IMR-90 (cell line): ENCODE measurements around the gene GPR135. TPM values are rescaled to one million over a fixed set of nuclear protein-coding genes. Genes with fewer than 3 reads are reported as not detected.

Source experiments
- ATAC-seq: fragments of 200-7000 bp; cut with Tn5 transposase; 2 replicates; pipeline ENCODE4 v1.9.1; 2020; ENCODE audit warnings: low read depth, mild to moderate bottlenecking, moderate library complexity
- BruUV-seq: library from RNA; stranded (reverse); fragments of 400-500 nt; replicated peaks from 2 replicates; lab custom pipeline; 2021; lab: Mats Ljungman, UMichigan
- CTCF ChIA-PET: fragments of 300-600 bp; formaldehyde crosslinking; extraction: SDS; loops from one replicate; lab custom pipeline; 2021; ENCODE audit warnings: antibody characterized with exemption; lab: Yijun Ruan, JAX
- POLR2A ChIA-PET: fragments of 300-600 bp; sonication (Branson Sonifier 250); formaldehyde crosslinking; loops from one replicate; lab custom pipeline; 2022; ENCODE audit warnings: antibody characterized with exemption; ENCODE audit not compliant: unreplicated experiment; lab: Charles Lee
- DNase-seq: peaks from one replicate; pipeline ENCODE4 v3.0.0; 2013
- H2AFZ ChIP-seq: replicated peaks from 2 replicates; pipeline ENCODE3; 2013; ENCODE audit warnings: low read length, mild to moderate bottlenecking; ENCODE audit not compliant: poor library complexity
- H2AK5ac ChIP-seq: 2 replicates; pipeline ENCODE4 v1.6.1; 2013; ENCODE audit warnings: low read depth, low read length, inconsistent platforms
- H2AK9ac ChIP-seq: replicated peaks from 2 replicates; pipeline ENCODE3; 2013; ENCODE audit warnings: mild to moderate bottlenecking, low read depth, low read length, moderate library complexity; ENCODE audit not compliant: poor library complexity
- H2BK120ac ChIP-seq: 2 replicates; pipeline ENCODE4 v1.6.1; 2013; ENCODE audit warnings: low read depth, low read length, inconsistent platforms
- H2BK15ac ChIP-seq: 3 replicates; pipeline ENCODE4 v1.6.1; 2013; ENCODE audit warnings: low read depth, low read length, inconsistent platforms
- H2BK20ac ChIP-seq: 2 replicates; pipeline ENCODE4 v1.6.1; 2013; ENCODE audit warnings: low read depth, mild to moderate bottlenecking, inconsistent platforms, low read length, moderate library complexity
- H2BK5ac ChIP-seq: 2 replicates; pipeline ENCODE4 v1.6.1; 2013; ENCODE audit warnings: mild to moderate bottlenecking, low read depth, low read length, inconsistent platforms; ENCODE audit not compliant: poor library complexity, severe bottlenecking
- H3K14ac ChIP-seq: replicated peaks from 2 replicates; pipeline ENCODE4 v1.6.1; 2013; ENCODE audit warnings: low read depth, low read length, inconsistent platforms
- H3K18ac ChIP-seq: 2 replicates; pipeline ENCODE4 v1.6.1; 2013; ENCODE audit warnings: low read depth, low read length, control low read depth
- H3K23ac ChIP-seq: 2 replicates; pipeline ENCODE4 v1.6.1; 2013; ENCODE audit warnings: low read depth, low read length, inconsistent platforms
- H3K27ac ChIP-seq: 2 replicates; pipeline ENCODE4 v1.5.1; 2013; ENCODE audit warnings: mild to moderate bottlenecking, control low read depth, low read length; ENCODE audit not compliant: insufficient read depth
- H3K27me3 ChIP-seq: 2 replicates; pipeline ENCODE4 v1.6.1; 2013; ENCODE audit warnings: low read length; ENCODE audit not compliant: control insufficient read depth, insufficient read depth
- H3K36me3 ChIP-seq: 2 replicates; pipeline ENCODE4 v1.6.1; 2013; ENCODE audit warnings: low read length, mixed read lengths; ENCODE audit not compliant: control insufficient read depth, insufficient read depth
- H3K4ac ChIP-seq: 2 replicates; pipeline ENCODE4 v1.6.1; 2013; ENCODE audit warnings: low read depth, low read length, inconsistent platforms
- H3K4me1 ChIP-seq: 2 replicates; pipeline ENCODE4 v1.6.1; 2013; ENCODE audit warnings: low read length, mixed read lengths; ENCODE audit not compliant: control insufficient read depth, insufficient read depth
- H3K4me2 ChIP-seq: 2 replicates; pipeline ENCODE4 v1.6.1; 2013; ENCODE audit warnings: low read depth, mild to moderate bottlenecking, control low read depth, low read length, moderate library complexity
- H3K4me3 ChIP-seq: 2 replicates; pipeline ENCODE4 v1.5.1; 2013; ENCODE audit warnings: low read depth, mild to moderate bottlenecking, control low read depth, low read length, moderate library complexity; ENCODE audit not compliant: insufficient read depth
- H3K56ac ChIP-seq: 2 replicates; pipeline ENCODE4 v1.6.1; 2013; ENCODE audit warnings: low read length, inconsistent platforms; ENCODE audit not compliant: insufficient read depth; ENCODE audit errors: extremely low read depth
- H3K79me1 ChIP-seq, 2 experiments: 2 replicates each; pipeline ENCODE4 v1.6.1; 2013; ENCODE audit warnings: low read length in 2 of 2, inconsistent platforms in 1 of 2, low read depth in 1 of 2
- H3K9ac ChIP-seq: 2 replicates; pipeline ENCODE4 v1.6.1; 2013; ENCODE audit warnings: low read depth, low read length, control low read depth
- H3K9me1 ChIP-seq: 2 replicates; pipeline ENCODE4 v1.6.1; 2013; ENCODE audit warnings: low read length, inconsistent platforms; ENCODE audit not compliant: insufficient read depth
- H3K9me3 ChIP-seq: 2 replicates; pipeline ENCODE4 v1.6.1; 2013; ENCODE audit warnings: low read length; ENCODE audit not compliant: control insufficient read depth, insufficient read depth
- H4K20me1 ChIP-seq: 2 replicates; pipeline ENCODE4 v1.6.1; 2013; ENCODE audit warnings: low read length, inconsistent platforms; ENCODE audit not compliant: insufficient read depth
- H4K5ac ChIP-seq: 2 replicates; pipeline ENCODE4 v1.6.1; 2013; ENCODE audit warnings: mild to moderate bottlenecking, low read depth, low read length, control low read depth
- H4K8ac ChIP-seq, 2 experiments: 2 replicates each; pipeline ENCODE4 v1.6.1; 2013; ENCODE audit warnings: low read depth in 2 of 2, low read length in 2 of 2, control low read depth in 1 of 2, inconsistent platforms in 1 of 2
- H4K91ac ChIP-seq: 2 replicates; pipeline ENCODE4 v1.6.1; 2013; ENCODE audit warnings: low read depth, low read length, inconsistent platforms; ENCODE audit not compliant: insufficient read depth
- CEBPB ChIP-seq: IDR thresholded peaks from 2 replicates; pipeline ENCODE4 v1.6.1; 2012; ENCODE audit warnings: low read depth, low read length, improper control_type of control experiment
- CTCF ChIP-seq: conservative IDR thresholded peaks from 2 replicates; pipeline ENCODE4 v1.5.1; 2012; ENCODE audit warnings: mild to moderate bottlenecking, low read depth, low read length, improper control_type of control experiment
- RAD21 ChIP-seq: IDR thresholded peaks from 2 replicates; pipeline ENCODE4 v1.6.1; 2012; ENCODE audit warnings: low read length, improper control_type of control experiment
- SMC3 ChIP-seq: fragments of 150-350 bp; IDR thresholded peaks from 2 replicates; pipeline ENCODE4 v1.6.1; 2016; ENCODE audit warnings: low read depth, mild to moderate bottlenecking, antibody characterized with exemption, low read length, moderate library complexity
- dilution Hi-C: fragments of 300-500 bp; cut with HindIII; formaldehyde crosslinking; loops from one replicate; pipeline ENCODE4 v1.14.3; 2018; ENCODE audit warnings: low sequenced_read_pairs; ENCODE audit not compliant: unreplicated experiment
- in situ Hi-C: fragments of 300-500 bp; cut with MboI; formaldehyde crosslinking; loops from 3 replicates; pipeline ENCODE4 v1.14.3; 2019; ENCODE audit warnings: low sequenced_read_pairs, inconsistent platforms, mixed read lengths
- intact Hi-C: fragments of 100-400 bp; cut with micrococcal nuclease; formaldehyde crosslinking; loops from 2 replicates; pipeline ENCODE4 v1.10.0; 2022
- polyA plus RNA-seq, 3 experiments: library from polyadenylated mRNA; depleted of rRNA; stranded (reverse); fragments of >200 nt; gene quantifications; 2 replicates each; pipeline ENCODE4 v1.2.3, GENCODE V29; 2012; ENCODE audit warnings: low replicate concordance in 1 of 3
- total RNA-seq: library from RNA; depleted of rRNA; stranded (reverse); fragments of >200 nt; gene quantifications from 2 replicates; pipeline ENCODE4 v1.2.3, GENCODE V29; 2012

GPR135 gene
- total and polyA plus RNA-seq, 2 of the 4 experiments (the other 2 are of a cell fraction): 1.3 to 2.4 TPM

- no peak overlapping the region for H3K4ac ChIP-seq
- no peaks in the 10 kb centered on the region for H3K27me3 ChIP-seq
- H4K5ac ChIP-seq: no peak overlapping the region
- H3K9me3 ChIP-seq: no peaks in the 10 kb centered on the region
- H3K9me1 ChIP-seq: 0 out of 2 replicates have a peak, but pooled peaks cover 2% of the 10 kb centered on the region
- ATAC-seq (peak; percentile 98), DNase-seq (peak; percentile 53)
- ChIA-PET CTCF (interaction anchor here (0.6 to 1.6 kb wide), 7 partner anchors 13 to 71 kb away, joined by 3 to 19 read pairs (median 5); partner anchors contain the start of gene CCDC175), POLR2A (no interaction called here)
- dilution Hi-C loops: no loop called here
- peak; percentile 89 for TF ChIP-seq CTCF
- TF ChIP-seq RAD21: peak; percentile 81
- TF ChIP-seq SMC3: peak; percentile 73
- TF ChIP-seq CEBPB: no peak
- intact Hi-C loops: loop anchor here (1.0 kb wide), 4 partner anchors 69 to 677 kb away; partner anchors contain the start of gene CCDC175
- no peak overlapping the region for H2BK5ac ChIP-seq
- in situ Hi-C loops: loop anchor here (5.0 kb wide), 1 partner anchor 65 kb away; no protein-coding TSS in a partner anchor
- H2BK15ac ChIP-seq: no peak overlapping the region
- H2BK20ac ChIP-seq: no peak overlapping the region
- H3K18ac ChIP-seq: no peak overlapping the region
- H4K20me1 ChIP-seq: no peaks in the 10 kb centered on the region
- no peak overlapping the region for H3K27ac ChIP-seq
- H3K14ac ChIP-seq: no peak overlapping the region
- no peak overlapping the region for H4K8ac ChIP-seq
- no peak overlapping the region for H2AFZ ChIP-seq
- H3K4me2 ChIP-seq: no peak overlapping the region
- peaks cover 5% of the 10 kb centered on the region; the same call in 1 of the 2 replicates for H3K36me3 ChIP-seq
- H3K79me1 ChIP-seq: no peaks in the 10 kb centered on the region; a peak in 1 of 4 replicates
- H3K4me1 ChIP-seq: no peaks in the 10 kb centered on the region
- no peak overlapping the region for H3K23ac ChIP-seq
- H4K91ac ChIP-seq: no peak overlapping the region
- H3K56ac ChIP-seq: no peak overlapping the region
- no peak overlapping the region for H3K9ac ChIP-seq
- H3K4me3 ChIP-seq: no peak overlapping the region
- BruUV-seq: no TSS peak
- no peak overlapping the region for H2AK9ac ChIP-seq
- no peak overlapping the region for H2BK120ac ChIP-seq
- H2AK5ac ChIP-seq: no peak overlapping the region
These were observed 42.0 kb upstream of the GPR135 start for GRCh38 chr14:59507063-59507751.
